ENCODE data around the gene KBTBD4. TPM values are rescaled to one million over a fixed set of nuclear protein-coding genes. Genes with fewer than 3 reads are reported as not detected.

KBTBD4 gene
- total and polyA plus RNA-seq, 2 of the 8 experiments (the other 6 are each of a cell fraction or from before 2014, with no cell fraction given) = 12.0 to 19.5 TPM

DNA sequence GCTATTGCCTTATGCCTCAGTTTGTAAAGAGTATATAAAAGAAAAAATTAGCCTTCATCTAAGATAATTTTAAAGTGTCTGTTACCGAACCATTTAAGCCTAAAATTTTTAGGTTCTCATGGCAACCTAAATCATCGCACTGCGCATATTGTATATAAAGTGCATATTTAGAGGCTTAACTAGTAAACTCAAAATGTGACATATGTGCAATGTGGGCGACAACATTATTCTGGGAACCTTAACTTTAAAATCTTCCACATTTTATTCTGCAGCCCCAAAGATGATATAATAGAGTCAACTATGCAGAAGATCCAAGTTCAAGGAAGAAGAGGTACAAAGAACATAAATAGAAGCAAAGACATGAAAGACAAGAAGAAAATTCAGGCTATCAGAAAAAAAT is 48.8 kb downstream of the KBTBD4 start (continued):
- TF ChIP-seq, protein P1, sequence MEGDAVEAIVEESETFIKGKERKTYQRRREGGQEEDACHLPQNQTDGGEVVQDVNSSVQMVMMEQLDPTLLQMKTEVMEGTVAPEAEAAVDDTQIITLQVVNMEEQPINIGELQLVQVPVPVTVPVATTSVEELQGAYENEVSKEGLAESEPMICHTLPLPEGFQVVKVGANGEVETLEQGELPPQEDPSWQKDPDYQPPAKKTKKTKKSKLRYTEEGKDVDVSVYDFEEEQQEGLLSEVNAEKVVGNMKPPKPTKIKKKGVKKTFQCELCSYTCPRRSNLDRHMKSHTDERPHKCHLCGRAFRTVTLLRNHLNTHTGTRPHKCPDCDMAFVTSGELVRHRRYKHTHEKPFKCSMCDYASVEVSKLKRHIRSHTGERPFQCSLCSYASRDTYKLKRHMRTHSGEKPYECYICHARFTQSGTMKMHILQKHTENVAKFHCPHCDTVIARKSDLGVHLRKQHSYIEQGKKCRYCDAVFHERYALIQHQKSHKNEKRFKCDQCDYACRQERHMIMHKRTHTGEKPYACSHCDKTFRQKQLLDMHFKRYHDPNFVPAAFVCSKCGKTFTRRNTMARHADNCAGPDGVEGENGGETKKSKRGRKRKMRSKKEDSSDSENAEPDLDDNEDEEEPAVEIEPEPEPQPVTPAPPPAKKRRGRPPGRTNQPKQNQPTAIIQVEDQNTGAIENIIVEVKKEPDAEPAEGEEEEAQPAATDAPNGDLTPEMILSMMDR (IDR thresholded peaks at IDR 0.05; ENCODE audit: control extremely low read depth in 1 of 3, insufficient read depth in 1 of 3, low read depth in 1 of 3, low read length in 3 of 3) = no peak
- no peak for TF ChIP-seq POLR2A (IDR thresholded peaks at IDR 0.05; ENCODE audit: control extremely low read depth in 1 of 2, low read depth in 2 of 2, low read length in 2 of 2)
- no peak for TF ChIP-seq SP2 (IDR thresholded peaks at IDR 0.05; ENCODE audit: low read length)
- no peak for TF ChIP-seq TAF1 (IDR thresholded peaks at IDR 0.05; ENCODE audit: low read depth, low read length)
- no peak for TF ChIP-seq TCF12 (IDR thresholded peaks at IDR 0.05; ENCODE audit: low read depth, low read length)
- TF ChIP-seq CBX8 (IDR thresholded peaks at IDR 0.05; ENCODE audit: borderline replicate concordance, low read depth, low read length) = no peak
